ENCODE measurements around the gene ITGAV.

The ITGAV gene

DNA sequence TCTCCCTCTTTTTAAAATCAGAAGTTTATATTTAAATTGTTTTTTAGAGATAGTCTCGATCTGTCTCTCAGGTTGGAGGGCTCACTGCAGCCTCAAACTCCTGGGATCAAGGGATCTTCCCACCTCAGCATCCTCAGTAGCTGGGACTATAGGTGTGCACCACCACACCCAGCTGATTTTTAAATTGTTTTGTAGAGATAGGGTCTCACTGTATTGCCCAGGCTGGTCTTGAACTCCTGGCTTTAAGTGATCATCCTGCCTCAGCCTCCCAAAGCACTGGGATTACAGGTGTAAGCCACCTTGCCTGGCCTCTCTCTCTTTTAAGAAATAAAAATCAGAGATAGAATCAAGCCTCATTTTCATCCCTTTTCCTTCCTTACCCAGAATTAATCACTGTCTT, 126.1 kb downstream of the ITGAV start:
- no peak for DNase-seq (ENCODE audit: low read depth in 1 of 2, low spot score in 1 of 2)

DNA sequence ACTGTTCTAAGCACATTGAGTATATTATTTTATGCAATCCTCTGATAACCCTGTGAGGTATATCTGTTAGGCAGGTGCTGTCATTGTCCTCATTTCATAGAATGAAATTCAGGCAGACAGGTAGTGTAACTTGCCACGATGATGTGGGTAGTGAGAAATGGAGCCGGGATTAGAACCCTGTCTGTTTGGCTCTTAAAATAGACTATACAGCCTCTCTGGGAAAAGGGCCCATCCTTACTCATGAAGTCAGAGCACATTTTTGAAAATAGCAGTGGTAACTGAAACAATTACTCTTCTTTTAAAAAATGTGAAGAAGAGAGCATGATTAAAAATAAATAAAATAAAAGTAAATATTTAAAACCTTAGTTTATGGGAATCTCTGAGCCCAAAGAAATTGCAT, 127.0 kb downstream of the ITGAV start:
- DNase-seq (ENCODE audit: low read depth in 1 of 2, low spot score in 1 of 2), result no peak

DNA sequence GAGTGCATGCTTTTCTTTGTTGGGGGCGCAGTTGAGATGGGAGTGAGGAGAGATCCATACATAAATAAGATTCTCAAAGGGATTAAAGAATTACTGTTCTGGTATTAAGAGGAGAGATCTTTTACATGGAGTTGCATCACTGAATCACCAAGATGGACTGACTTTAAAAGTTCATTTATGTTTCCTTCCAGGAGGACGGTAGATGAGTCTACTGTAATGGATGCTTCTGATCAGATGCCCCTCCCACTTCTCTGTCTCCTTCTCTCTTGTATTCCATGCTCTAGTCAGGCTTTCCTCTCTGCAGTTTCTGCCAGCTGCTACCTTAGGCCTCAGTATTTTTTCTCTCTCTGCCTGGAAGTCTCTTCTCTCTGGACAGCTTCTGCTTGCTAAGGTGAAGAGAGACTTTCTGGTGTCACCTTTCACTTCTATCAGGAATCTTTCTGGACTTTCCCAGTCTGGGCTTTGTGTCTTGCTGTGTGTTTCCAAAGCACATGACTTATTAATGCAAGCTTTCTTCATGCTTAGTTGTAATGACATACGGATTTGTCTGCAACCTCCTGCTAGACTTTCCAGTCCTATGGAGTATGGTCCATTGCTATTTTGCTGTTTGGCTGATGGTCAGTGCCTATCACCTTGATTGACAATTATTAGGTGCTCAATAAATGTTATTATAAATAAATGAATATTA, 127.6 kb downstream of the ITGAV start:
- DNase-seq (ENCODE audit: low read depth in 1 of 2, low spot score in 1 of 2), result no peak

DNA sequence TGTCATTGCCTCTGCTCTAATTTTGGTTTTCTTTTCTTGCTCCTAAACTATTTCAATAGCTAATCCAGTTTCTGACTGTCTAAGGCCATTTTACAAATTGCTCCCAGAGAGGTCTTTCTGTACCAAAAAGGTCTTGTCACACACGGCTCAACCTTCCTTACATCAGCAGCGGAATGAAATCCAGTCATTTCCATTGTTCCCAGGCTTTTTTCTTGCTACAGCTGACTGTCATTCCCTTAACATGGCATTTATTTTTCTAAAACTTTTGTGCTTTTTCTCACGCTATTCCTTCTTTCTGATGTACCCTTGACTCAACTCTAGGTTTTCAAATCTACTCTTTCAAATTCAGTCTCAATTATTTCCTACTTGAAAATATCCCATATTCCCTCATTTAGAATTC, 128.3 kb downstream of the ITGAV start:
- no peak for DNase-seq (ENCODE audit: low read depth in 1 of 2, low spot score in 1 of 2)

DNA sequence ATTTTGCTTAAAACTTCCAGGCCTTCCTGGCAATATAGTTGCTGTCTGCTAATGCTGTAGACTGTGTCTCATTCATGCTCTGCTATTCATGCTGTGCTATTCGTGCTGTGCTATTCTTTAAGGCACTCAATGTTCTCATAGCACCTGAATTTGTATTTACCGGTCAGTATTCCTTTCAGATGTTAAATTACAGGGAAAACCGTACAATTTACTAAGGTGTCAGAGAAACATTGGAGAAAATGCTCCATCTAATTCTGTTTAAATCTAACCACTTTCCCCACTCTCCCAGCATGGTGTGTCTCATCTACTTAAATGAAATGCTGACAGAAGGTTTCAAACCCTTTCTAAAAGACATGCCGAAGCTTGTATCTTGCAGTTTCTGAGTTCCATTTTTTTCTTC, 129.0 kb downstream of the ITGAV start:
- no peak for DNase-seq (ENCODE audit: low read depth in 1 of 2, low spot score in 1 of 2)

DNA sequence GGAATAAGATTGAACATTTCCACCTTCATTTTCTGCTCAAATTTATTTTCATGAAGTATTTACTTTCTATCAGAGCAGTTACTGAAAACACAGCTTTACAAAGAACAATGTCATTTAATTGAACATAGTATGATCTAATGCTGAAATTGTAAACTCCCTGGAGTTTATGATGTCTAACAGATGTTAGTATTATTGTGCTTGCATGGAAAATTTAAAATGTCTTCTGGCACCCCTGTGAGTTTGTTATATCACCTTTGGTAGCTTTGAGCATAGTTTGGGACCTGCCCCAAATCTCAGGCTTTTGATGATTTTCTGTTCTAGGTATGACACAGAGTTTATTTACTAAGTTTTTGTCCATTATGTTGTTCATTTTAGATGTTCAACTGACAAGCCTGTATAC, 132.1 kb downstream of the ITGAV start:
- no peak for DNase-seq (ENCODE audit: low read depth in 1 of 2, low spot score in 1 of 2)

DNA sequence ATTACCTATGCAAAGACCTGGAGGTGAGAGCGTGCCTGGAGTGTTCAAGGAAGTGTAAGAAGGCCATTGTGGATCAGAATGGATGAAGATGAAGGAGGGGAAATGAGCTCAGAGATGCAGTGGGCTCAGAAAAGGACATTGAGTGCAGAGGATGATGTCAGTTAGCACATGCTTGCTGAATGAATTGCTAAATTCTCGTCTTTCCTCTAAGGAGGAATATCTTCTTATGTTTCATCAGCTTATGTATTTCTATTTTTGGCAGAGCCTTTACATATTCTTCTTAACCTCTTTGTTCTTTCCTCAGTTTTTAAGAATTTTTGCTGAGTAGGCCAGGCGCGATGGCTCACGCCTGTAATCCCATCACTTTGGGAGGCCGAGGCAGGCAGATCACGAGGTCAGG, 134.9 kb downstream of the ITGAV start:
- DNase-seq (ENCODE audit: low read depth in 1 of 2, low spot score in 1 of 2), result no peak

DNA sequence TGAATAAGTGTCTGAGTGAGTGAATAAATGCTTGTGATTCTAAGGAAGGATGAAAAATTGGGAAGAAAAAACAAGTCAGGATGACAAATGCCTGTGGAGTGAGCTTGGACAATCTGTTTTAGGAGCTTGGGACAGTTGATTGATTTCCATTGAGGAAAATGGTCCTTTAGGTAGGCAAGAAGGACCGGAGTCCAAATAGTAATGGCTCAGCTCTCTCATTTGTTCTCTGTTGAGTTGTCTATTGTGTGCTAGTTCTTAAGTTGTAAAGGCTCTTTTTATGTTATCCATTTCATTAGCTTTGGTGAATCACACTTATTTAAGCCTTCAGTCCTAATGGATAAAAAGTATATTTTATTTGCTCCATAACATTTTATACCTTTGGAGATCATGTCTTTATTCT, 135.9 kb downstream of the ITGAV start:
- DNase-seq (ENCODE audit: low read depth in 1 of 2, low spot score in 1 of 2), result no peak

DNA sequence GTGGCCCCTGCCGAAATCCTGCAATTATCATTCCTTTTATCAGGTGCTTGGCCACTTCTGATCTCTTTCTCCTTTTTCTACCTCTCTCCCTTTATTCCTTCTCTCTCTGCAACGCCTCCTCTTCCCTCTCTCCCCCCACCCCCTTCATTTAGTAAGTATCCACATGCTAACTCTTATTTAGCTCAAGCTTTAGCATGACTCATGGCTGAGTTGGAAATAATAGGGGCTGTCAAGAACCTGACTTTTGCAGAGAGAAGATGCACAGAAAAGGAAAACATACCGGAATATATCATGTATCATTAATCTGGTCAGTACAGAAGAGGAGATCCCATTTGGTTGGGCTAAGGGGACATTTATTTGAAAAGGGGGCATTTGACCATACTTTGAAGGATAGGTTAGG, 137.1 kb downstream of the ITGAV start:
- DNase-seq (ENCODE audit: low read depth in 1 of 2, low spot score in 1 of 2), result no peak

DNA sequence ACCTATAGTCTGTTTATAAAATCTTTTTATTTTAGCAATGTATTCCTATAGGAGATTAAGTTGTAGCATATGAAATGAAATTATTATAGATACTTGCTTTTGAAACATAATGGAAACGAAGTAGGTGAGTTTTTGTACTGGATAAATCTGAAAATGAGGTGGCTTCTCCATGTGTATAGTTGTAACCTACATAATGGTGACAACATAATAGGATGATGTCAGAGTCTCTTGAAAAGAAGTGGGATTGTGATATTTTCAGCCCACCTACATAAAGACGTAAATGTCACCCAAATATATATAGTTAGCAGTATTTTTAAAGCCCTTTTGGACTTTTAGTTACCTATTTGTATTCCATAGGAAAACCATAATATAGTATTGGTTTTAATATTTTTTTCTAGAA, 138.8 kb downstream of the ITGAV start:
- DNase-seq (ENCODE audit: low read depth in 1 of 2, low spot score in 1 of 2), result no peak

All from activated CD4-positive, alpha-beta T cell treated with anti-CD3 and anti-CD28 coated beads, Interleukin-2, amount 50 U/mL, for 24 hours (primary cell).